ENCODE results near the gene CHST9. TPM values are rescaled to one million over a fixed set of nuclear protein-coding genes. Genes with fewer than 3 reads are reported as not detected.

CHST9 gene
- total and polyA plus RNA-seq, 2 of the 13 experiments (the other 11 are each of a cell fraction or from before 2014, with no cell fraction given) = 3.2 to 9.6 TPM

- no peaks in the 10 kb centered on the region for H3K79me2 ChIP-seq (ENCODE audit: insufficient read depth, low read length)
- intact Hi-C loops (cut with micrococcal nuclease; ENCODE audit: unreplicated experiment) = no loop called here
- BruUV-seq (replicated peaks) = no TSS peak
- no peak overlapping the region for H3K27ac ChIP-seq (ENCODE audit: extremely low read length, insufficient read depth, low read length)
- H3K4me2 ChIP-seq (ENCODE audit: low read depth, low read length) = no peak overlapping the region
- ATAC-seq = no peak
- H3K27me3 ChIP-seq (ENCODE audit: control insufficient read depth in 1 of 2, insufficient read depth in 2 of 2, low read length in 2 of 2) = no peaks in the 10 kb centered on the region
- no peaks in the 10 kb centered on the region for H3K4me1 ChIP-seq (ENCODE audit: insufficient read depth, low read length)
- ChIA-PET CTCF (ENCODE audit: low intra/inter-chr PET ratio, low total read pairs) (no interaction called here), POLR2A (no interaction called here)
- no peak overlapping the region for H3K4me3 ChIP-seq (replicated peaks in 1 of 3; ENCODE audit: insufficient read depth in 1 of 3, low read depth in 2 of 3, low read length in 3 of 3)
- in situ Hi-C loops (cut with HindIII; ENCODE audit: extremely low pct_ligation_motif_present, low pct_unique_long_range_greater_than_20kb) = no loop called here
- H3K9ac ChIP-seq (ENCODE audit: insufficient read depth, low read depth, low read length) = no peak overlapping the region
- TF ChIP-seq XBP1 (CRISPR knock-in tag; IDR thresholded peaks at IDR 0.05) = no peak
- TF ChIP-seq NKX3-1 (CRISPR knock-in tag; IDR thresholded peaks at IDR 0.05) = no peak
- TF ChIP-seq, protein P1, sequence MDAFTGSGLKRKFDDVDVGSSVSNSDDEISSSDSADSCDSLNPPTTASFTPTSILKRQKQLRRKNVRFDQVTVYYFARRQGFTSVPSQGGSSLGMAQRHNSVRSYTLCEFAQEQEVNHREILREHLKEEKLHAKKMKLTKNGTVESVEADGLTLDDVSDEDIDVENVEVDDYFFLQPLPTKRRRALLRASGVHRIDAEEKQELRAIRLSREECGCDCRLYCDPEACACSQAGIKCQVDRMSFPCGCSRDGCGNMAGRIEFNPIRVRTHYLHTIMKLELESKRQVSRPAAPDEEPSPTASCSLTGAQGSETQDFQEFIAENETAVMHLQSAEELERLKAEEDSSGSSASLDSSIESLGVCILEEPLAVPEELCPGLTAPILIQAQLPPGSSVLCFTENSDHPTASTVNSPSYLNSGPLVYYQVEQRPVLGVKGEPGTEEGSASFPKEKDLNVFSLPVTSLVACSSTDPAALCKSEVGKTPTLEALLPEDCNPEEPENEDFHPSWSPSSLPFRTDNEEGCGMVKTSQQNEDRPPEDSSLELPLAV (CRISPR knock-in tag; conservative IDR thresholded peaks at IDR 0.05; ENCODE audit: low read depth) = no peak
- no peak for TF ChIP-seq DMAP1 (CRISPR knock-in tag; IDR thresholded peaks at IDR 0.05)
- TF ChIP-seq ZFX (CRISPR knock-in tag; IDR thresholded peaks at IDR 0.05; ENCODE audit: low read depth) = no peak
- no peak for TF ChIP-seq ZNF101 (CRISPR knock-in tag; IDR thresholded peaks at IDR 0.05; ENCODE audit: borderline replicate concordance, low read depth)
- no peak for TF ChIP-seq ZNF232 (CRISPR knock-in tag; IDR thresholded peaks at IDR 0.05; ENCODE audit: borderline replicate concordance)
- TF ChIP-seq ARHGAP35 (CRISPR knock-in tag; IDR thresholded peaks at IDR 0.05; ENCODE audit: borderline replicate concordance) = no peak
- no peak for TF ChIP-seq YEATS4 (CRISPR knock-in tag; IDR thresholded peaks at IDR 0.05; ENCODE audit: borderline replicate concordance)
- no peak for TF ChIP-seq NPAS2 (CRISPR knock-in tag; IDR thresholded peaks at IDR 0.05; ENCODE audit: borderline replicate concordance)
- no peak for TF ChIP-seq ZNF572 (CRISPR knock-in tag; IDR thresholded peaks at IDR 0.05)
- TF ChIP-seq ARID3A (IDR thresholded peaks at IDR 0.05; ENCODE audit: low read depth, low read length) = no peak
- TF ChIP-seq HHEX (CRISPR knock-in tag; IDR thresholded peaks at IDR 0.05) = no peak
- no peak for TF ChIP-seq ZNF3 (CRISPR knock-in tag; IDR thresholded peaks at IDR 0.05)
- TF ChIP-seq CC2D1A (CRISPR knock-in tag; IDR thresholded peaks at IDR 0.05) = no peak
- no peak for TF ChIP-seq ZNF432 (CRISPR knock-in tag; IDR thresholded peaks at IDR 0.05; ENCODE audit: borderline replicate concordance)
- H3K36me3 ChIP-seq (replicated peaks in 1 of 2; ENCODE audit: control insufficient read depth in 1 of 2, insufficient read depth in 2 of 2, low read length in 2 of 2) = no peaks in the 10 kb centered on the region; a peak in 1 of 5 replicates
- no peak overlapping the region for H2AFZ ChIP-seq (ENCODE audit: low read length)
- no peaks in the 10 kb centered on the region for H3K9me3 ChIP-seq (ENCODE audit: low read length)
- H4K20me1 ChIP-seq (ENCODE audit: insufficient read depth, low read length) = no peaks in the 10 kb centered on the region
- no peak for DNase-seq (ENCODE audit: low spot score)
- no peak for FAIRE-seq
- 84% methylated on average over 5 of the region's 5 CpGs for WGBS (ENCODE audit: low lambda C conversion rate)
These were observed 151.4 kb downstream of the CHST9 start for GRCh38 chr18:27033722-27034121.
